ENCODE data around the gene CST5.

DNA sequence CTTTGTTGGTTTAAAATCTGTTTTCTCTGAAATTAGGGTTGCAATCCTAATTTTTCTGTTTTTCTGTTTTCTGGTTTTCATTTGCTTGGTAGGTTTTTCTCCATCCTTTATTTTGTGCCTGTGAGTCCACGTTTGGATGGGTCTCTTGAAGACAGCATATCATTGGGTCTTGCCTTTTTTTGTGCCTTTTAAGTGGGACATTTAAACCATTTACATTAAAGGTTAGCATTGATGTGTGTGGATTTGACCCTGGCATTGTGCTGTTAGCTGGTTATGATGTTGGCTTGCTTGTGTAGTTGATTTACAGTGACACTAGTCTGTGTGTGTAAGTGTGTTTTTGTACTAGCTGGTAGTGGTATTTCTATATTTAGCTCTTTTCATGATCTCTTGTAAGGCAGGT, 28.0 kb upstream of the CST5 start:
- TF ChIP-seq, protein P1, sequence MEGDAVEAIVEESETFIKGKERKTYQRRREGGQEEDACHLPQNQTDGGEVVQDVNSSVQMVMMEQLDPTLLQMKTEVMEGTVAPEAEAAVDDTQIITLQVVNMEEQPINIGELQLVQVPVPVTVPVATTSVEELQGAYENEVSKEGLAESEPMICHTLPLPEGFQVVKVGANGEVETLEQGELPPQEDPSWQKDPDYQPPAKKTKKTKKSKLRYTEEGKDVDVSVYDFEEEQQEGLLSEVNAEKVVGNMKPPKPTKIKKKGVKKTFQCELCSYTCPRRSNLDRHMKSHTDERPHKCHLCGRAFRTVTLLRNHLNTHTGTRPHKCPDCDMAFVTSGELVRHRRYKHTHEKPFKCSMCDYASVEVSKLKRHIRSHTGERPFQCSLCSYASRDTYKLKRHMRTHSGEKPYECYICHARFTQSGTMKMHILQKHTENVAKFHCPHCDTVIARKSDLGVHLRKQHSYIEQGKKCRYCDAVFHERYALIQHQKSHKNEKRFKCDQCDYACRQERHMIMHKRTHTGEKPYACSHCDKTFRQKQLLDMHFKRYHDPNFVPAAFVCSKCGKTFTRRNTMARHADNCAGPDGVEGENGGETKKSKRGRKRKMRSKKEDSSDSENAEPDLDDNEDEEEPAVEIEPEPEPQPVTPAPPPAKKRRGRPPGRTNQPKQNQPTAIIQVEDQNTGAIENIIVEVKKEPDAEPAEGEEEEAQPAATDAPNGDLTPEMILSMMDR (IDR thresholded peaks at IDR 0.05): no peak
- no peak for TF ChIP-seq ZFX (IDR thresholded peaks at IDR 0.05; ENCODE audit: borderline replicate concordance)

Data from 22Rv1 (cell line).